HepG2 (cell line): Measurements from ENCODE around the gene TSPYL2. TPM values are rescaled to one million over a fixed set of nuclear protein-coding genes. Genes with fewer than 3 reads are reported as not detected.

Experiments
- ATAC-seq: fragments of 200-7000 bp; cut with Tn5 transposase; 3 replicates; pipeline ENCODE4 v1.9.1; 2020; ENCODE audit warnings: mild to moderate bottlenecking, moderate library complexity
- BruUV-seq: library from RNA; stranded (reverse); fragments of 400-500 nt; replicated peaks from 2 replicates; lab custom pipeline; 2021; lab: Mats Ljungman, UMichigan
- CTCF ChIA-PET: fragments of 300-600 bp; formaldehyde crosslinking; extraction: SDS; loops from one replicate; lab custom pipeline; 2021; ENCODE audit warnings: low total read pairs, inconsistent platforms, low intra/inter-chr PET ratio; lab: Yijun Ruan, JAX
- POLR2A ChIA-PET: fragments of 350-600 bp; sonication (Branson Sonifier 250); formaldehyde crosslinking; loops from one replicate; lab custom pipeline; 2020; ENCODE audit warnings: antibody characterized with exemption, inconsistent platforms; lab: Yijun Ruan, JAX
- DNase-seq: peaks from one replicate; pipeline ENCODE4 v3.0.0-alpha.2; 2015; ENCODE audit warnings: low spot score
- FAIRE-seq: peaks from 3 replicates; lab custom pipeline; 2011; peaks lifted over from hg19 to GRCh38; lab: Jason Lieb, UNC
- H2AFZ ChIP-seq: one replicate; pipeline ENCODE4 v1.6.1; 2011; ENCODE audit warnings: low read length, inconsistent platforms
- H3K27ac ChIP-seq: fragments of 300-600 bp; 3 replicates; pipeline ENCODE4 v1.8.0; 2011; ENCODE audit warnings: mixed run types, mild to moderate bottlenecking, mixed read lengths, low read length, inconsistent platforms; ENCODE audit not compliant: insufficient read depth; ENCODE audit errors: extremely low read length
- H3K27me3 ChIP-seq, 2 experiments: fragments of 200-600 bp in 1 of 2; 2 replicates in 1 of 2; 3 replicates in 1 of 2; pipeline versions ENCODE4 v1.6.0 to v1.8.0; 2011; ENCODE audit warnings: low read length in 2 of 2, mild to moderate bottlenecking in 2 of 2, moderate library complexity in 2 of 2, inconsistent platforms in 1 of 2; ENCODE audit not compliant: insufficient read depth in 2 of 2, control insufficient read depth in 1 of 2
- H3K36me3 ChIP-seq, 2 experiments: fragments of 200-600 bp in 1 of 2; replicated peaks in 1 of 2; 2 replicates in 1 of 2; 3 replicates in 1 of 2; pipeline versions ENCODE4 v1.5.1 to v1.8.0; 2011; ENCODE audit warnings: low read length in 2 of 2, inconsistent platforms in 1 of 2; ENCODE audit not compliant: insufficient read depth in 2 of 2, control insufficient read depth in 1 of 2
- H3K4me1 ChIP-seq: 2 replicates; pipeline ENCODE4 v1.5.1; 2012; ENCODE audit warnings: low read length, inconsistent platforms; ENCODE audit not compliant: insufficient read depth
- H3K4me2 ChIP-seq: 2 replicates; pipeline ENCODE4 v1.6.0; 2011; ENCODE audit warnings: low read depth, low read length, inconsistent platforms
- H3K4me3 ChIP-seq, 3 experiments: fragments of 200-600 bp in 1 of 3; sonication (generic), shearing (Covaris generic) in 1 of 3; replicated peaks in 1 of 3; 2 replicates each; pipeline ENCODE4 v1.5.1; 2011 to 2016; ENCODE audit warnings: low read length in 3 of 3, inconsistent platforms in 2 of 3, low read depth in 2 of 3, mild to moderate bottlenecking in 2 of 3, control low read depth in 1 of 3, mixed read lengths in 1 of 3; ENCODE audit not compliant: insufficient read depth in 1 of 3
- H3K79me2 ChIP-seq: one replicate; pipeline ENCODE4 v1.6.1; 2011; ENCODE audit warnings: low read length, inconsistent platforms; ENCODE audit not compliant: insufficient read depth
- H3K9ac ChIP-seq: 2 replicates; pipeline ENCODE4 v1.6.0; 2011; ENCODE audit warnings: mild to moderate bottlenecking, low read depth, low read length, inconsistent platforms; ENCODE audit not compliant: insufficient read depth
- H3K9me3 ChIP-seq: 2 replicates; pipeline ENCODE4 v1.5.1; 2012; ENCODE audit warnings: mild to moderate bottlenecking, low read length
- H4K20me1 ChIP-seq: 2 replicates; pipeline ENCODE4 v1.6.0; 2011; ENCODE audit warnings: inconsistent platforms, mild to moderate bottlenecking, low read length, moderate library complexity; ENCODE audit not compliant: insufficient read depth
- FOSL1 ChIP-seq: sonication (generic); formaldehyde crosslinking; IDR thresholded peaks from 2 replicates; pipeline ENCODE4 v1.9.0; 2021; ENCODE audit warnings: missing genetic modification reagents, borderline replicate concordance
- GFI1 ChIP-seq: sonication (generic); formaldehyde crosslinking; IDR thresholded peaks from 2 replicates; pipeline ENCODE4 v1.5.0; 2020; ENCODE audit warnings: missing genetic modification reagents, mild to moderate bottlenecking, borderline replicate concordance
- HDAC6 ChIP-seq: fragments of 200-600 bp; sonication (generic); IDR thresholded peaks from 2 replicates; pipeline ENCODE4 v1.7.0; 2017; ENCODE audit warnings: mild to moderate bottlenecking, antibody characterized with exemption, low read length, low read depth
- KDM4B ChIP-seq: sonication (generic); formaldehyde crosslinking; IDR thresholded peaks from 2 replicates; pipeline ENCODE4 v1.4.0; 2020; ENCODE audit warnings: missing genetic modification reagents
- POLR2A ChIP-seq, 2 experiments: IDR thresholded peaks; 2 replicates each; pipeline ENCODE4 v1.6.1; 2011; ENCODE audit warnings: low read depth in 2 of 2, low read length in 2 of 2, mild to moderate bottlenecking in 1 of 2, moderate library complexity in 1 of 2; ENCODE audit not compliant: insufficient read depth in 1 of 2
- STAG1 ChIP-seq: sonication (generic); formaldehyde crosslinking; IDR thresholded peaks from 2 replicates; pipeline ENCODE4 v1.4.0; 2020; ENCODE audit warnings: missing genetic modification reagents
- ZMYM3 ChIP-seq: sonication (generic); formaldehyde crosslinking; IDR thresholded peaks from 2 replicates; pipeline ENCODE4 v1.5.1; 2020; ENCODE audit warnings: mild to moderate bottlenecking, missing genetic modification reagents
- ZNF605 ChIP-seq: sonication (generic); formaldehyde crosslinking; IDR thresholded peaks from 2 replicates; pipeline ENCODE4 v1.8.0; 2022; ENCODE audit warnings: mild to moderate bottlenecking, missing genetic modification reagents
- ZNF660 ChIP-seq: sonication (generic); formaldehyde crosslinking; IDR thresholded peaks from 2 replicates; pipeline ENCODE4 v1.5.1; 2020; ENCODE audit warnings: mild to moderate bottlenecking, low read depth, missing genetic modification reagents, borderline replicate concordance
- ZNF747 ChIP-seq: sonication (generic); formaldehyde crosslinking; IDR thresholded peaks from 2 replicates; pipeline ENCODE4 v1.8.1; 2023; ENCODE audit warnings: missing genetic modification reagents, mild to moderate bottlenecking, borderline replicate concordance
- ZSCAN31 ChIP-seq: sonication (generic); formaldehyde crosslinking; IDR thresholded peaks from 2 replicates; pipeline ENCODE4 v1.5.0; 2020; ENCODE audit warnings: low read depth, mild to moderate bottlenecking, missing genetic modification reagents
- WGBS: methylation state at CpG from one replicate; pipeline ENCODE4 v1.1.6; 2017; ENCODE audit warnings: low lambda C conversion rate; 5-methylcytosine and 5-hydroxymethylcytosine counted together
- in situ Hi-C: cut with HindIII; loops from 2 replicates; pipeline ENCODE4 v1.10.0; 2017; ENCODE audit warnings: low pct_unique_long_range_greater_than_20kb; ENCODE audit not compliant: extremely low pct_ligation_motif_present
- intact Hi-C: fragments of 100-400 bp; cut with micrococcal nuclease; formaldehyde crosslinking; loops from one replicate; pipeline ENCODE4 v1.10.0; 2022; ENCODE audit not compliant: unreplicated experiment
- polyA plus RNA-seq, 8 experiments: library from polyadenylated mRNA; depleted of rRNA in 3 of 8; stranded (reverse) in 7 of 8; unstranded in 1 of 8; fragments of >200 nt; fragmentation: Illumina TruSeq in 4 of 8; extraction: Trizol in 4 of 8; gene quantifications; 2 replicates each; pipeline versions ENCODE4 v1.2.1 to v1.2.3, GENCODE V29; 2011 to 2016; ENCODE audit warnings: low read depth in 4 of 8, missing spikeins in 1 of 8, mixed read lengths in 1 of 8; ENCODE audit not compliant: insufficient read depth in 1 of 8
- total RNA-seq, 5 experiments: library from RNA; depleted of rRNA; stranded (reverse); fragments of >200 nt; fragmentation: Illumina TruSeq; extraction: Trizol; gene quantifications; 2 replicates each; pipeline ENCODE4 v1.2.3, GENCODE V29; 2016; ENCODE audit warnings: low read depth in 1 of 5
- TF ChIP-seq, protein P1 (sequence below): sonication (generic); formaldehyde crosslinking; IDR thresholded peaks from 2 replicates; pipeline ENCODE4 v1.5.0; 2020; ENCODE audit warnings: mild to moderate bottlenecking, missing genetic modification reagents
- TF ChIP-seq, protein P2 (sequence below): sonication (generic); formaldehyde crosslinking; IDR thresholded peaks from 2 replicates; pipeline ENCODE4 v1.8.1; 2023; ENCODE audit warnings: mild to moderate bottlenecking, missing genetic modification reagents
- TF ChIP-seq, protein P3 (sequence below): sonication (generic); formaldehyde crosslinking; IDR thresholded peaks from 2 replicates; pipeline ENCODE4 v1.5.0; 2020; ENCODE audit warnings: missing genetic modification reagents
- TF ChIP-seq, protein P4 (sequence below): sonication (generic); formaldehyde crosslinking; IDR thresholded peaks from 2 replicates; pipeline ENCODE4 v1.4.0; 2020; ENCODE audit warnings: missing genetic modification reagents

TSPYL2 gene
- total and polyA plus RNA-seq, 2 of the 13 experiments (the other 11 are each of a cell fraction or from before 2014, with no cell fraction given): 10.1 to 15.5 TPM

DNA sequence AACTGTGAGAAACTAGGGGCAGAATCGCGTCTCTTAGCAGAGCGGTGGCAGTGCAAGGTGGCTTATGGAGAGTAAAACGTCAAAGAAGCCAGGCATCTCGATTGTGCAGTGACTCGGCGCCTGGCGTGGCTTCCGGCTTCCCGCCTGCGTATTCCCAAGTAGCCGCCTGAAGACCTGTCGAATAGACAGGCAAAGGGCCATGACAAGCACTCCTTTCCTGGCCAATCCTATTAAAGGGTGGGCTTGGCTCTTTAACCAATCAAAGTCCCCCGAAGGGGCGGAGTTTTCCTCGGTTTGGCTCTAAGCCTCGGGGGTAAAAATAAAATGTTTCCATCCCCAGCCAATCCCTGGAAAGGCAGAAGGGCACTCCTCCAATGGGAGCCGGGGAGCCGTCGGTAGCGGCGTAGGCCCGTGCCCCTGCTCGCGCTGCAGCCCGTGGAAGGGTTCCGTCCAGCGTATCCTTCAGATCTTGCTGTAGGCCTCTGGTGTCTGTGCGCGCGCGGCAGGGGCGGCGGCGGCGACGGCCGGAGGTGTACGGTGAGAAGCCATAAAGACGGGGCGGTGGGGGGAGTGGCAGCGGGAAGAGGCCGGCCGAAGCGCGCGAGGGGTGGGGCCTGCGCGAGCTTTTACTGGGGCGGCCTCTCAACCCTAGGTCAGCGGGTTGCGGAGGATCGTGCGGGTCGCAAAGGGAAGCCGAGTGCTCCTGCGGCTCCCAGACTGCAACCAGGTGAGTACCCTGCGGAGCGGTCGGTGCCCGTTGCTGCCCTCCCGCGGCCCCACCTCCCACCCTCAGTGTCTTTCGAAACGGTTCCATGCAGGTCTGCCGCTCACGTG, 11.8 kb downstream of the TSPYL2 start, which contains the start of gene KANTR:
KANTR (plus strand) TSS at position 395 of the 834 bp plus-strand sequence. CDS start 30,131 bp downstream, outside the sequence.
- no TSS peak for BruUV-seq
- Histone ChIP-seq H3K4me2 (peak within 1 kb of the TSS; percentile 82), H3K79me2 (peaks cover 10% of the 10 kb centered on the region), H3K4me1 (0 out of 2 replicates have a peak, but pooled peaks cover 5% of the 10 kb centered on the region), H3K9me3 (no peaks in the 10 kb centered on the region), H3K4me3 (peak within 1 kb of the TSS; percentile 64 to 80 (median 79)), H3K27ac (peak within 1 kb of the TSS; percentile 90), H4K20me1 (no peaks in the 10 kb centered on the region), H2AFZ (no peak within 1 kb of the TSS), H3K27me3 (no peaks in the 10 kb centered on the region; a peak in 1 of 5 replicates), H3K36me3 (no peaks in the 10 kb centered on the region), H3K9ac (peak within 1 kb of the TSS; percentile 76)
- no CpG with 5 or more reads among the region's 67 CpGs for WGBS
- ATAC-seq (peak; percentile 93), DNase-seq (peak; percentile 94), FAIRE-seq (peak; percentile 99)
- POLR2A ChIA-PET: interaction anchor here (1.6 kb wide), 1 partner anchor 12 kb away, joined by 5 read pairs; the partner anchor contains the start of gene TSPYL2
- intact Hi-C loops (loop anchor here (1.0 kb wide), 2 partner anchors 14 to 23 kb away; no protein-coding TSS in a partner anchor), in situ Hi-C loops (no loop called here)
- CTCF ChIA-PET: interaction anchor here (1.6 kb wide), 1 partner anchor 23 kb away, joined by 10 read pairs; no protein-coding TSS in a partner anchor
- TF ChIP-seq ZNF747 (no peak), ZMYM3 (no peak), KDM4B (CRISPR knock-in tag) (no peak), POLR2A (IDR thresholded peaks at IDR 0.05; ENCODE audit: insufficient read depth in 1 of 2, low read depth in 2 of 2, low read length in 2 of 2) (peak; percentile 43 to 47), ZSCAN31 (CRISPR knock-in tag) (no peak), HDAC6 (no peak), GFI1 (CRISPR knock-in tag) (no peak), ZNF660 (CRISPR knock-in tag) (no peak), ZNF605 (peak; percentile 70), STAG1 (CRISPR knock-in tag) (no peak), FOSL1 (no peak)
- TF ChIP-seq, protein P1, sequence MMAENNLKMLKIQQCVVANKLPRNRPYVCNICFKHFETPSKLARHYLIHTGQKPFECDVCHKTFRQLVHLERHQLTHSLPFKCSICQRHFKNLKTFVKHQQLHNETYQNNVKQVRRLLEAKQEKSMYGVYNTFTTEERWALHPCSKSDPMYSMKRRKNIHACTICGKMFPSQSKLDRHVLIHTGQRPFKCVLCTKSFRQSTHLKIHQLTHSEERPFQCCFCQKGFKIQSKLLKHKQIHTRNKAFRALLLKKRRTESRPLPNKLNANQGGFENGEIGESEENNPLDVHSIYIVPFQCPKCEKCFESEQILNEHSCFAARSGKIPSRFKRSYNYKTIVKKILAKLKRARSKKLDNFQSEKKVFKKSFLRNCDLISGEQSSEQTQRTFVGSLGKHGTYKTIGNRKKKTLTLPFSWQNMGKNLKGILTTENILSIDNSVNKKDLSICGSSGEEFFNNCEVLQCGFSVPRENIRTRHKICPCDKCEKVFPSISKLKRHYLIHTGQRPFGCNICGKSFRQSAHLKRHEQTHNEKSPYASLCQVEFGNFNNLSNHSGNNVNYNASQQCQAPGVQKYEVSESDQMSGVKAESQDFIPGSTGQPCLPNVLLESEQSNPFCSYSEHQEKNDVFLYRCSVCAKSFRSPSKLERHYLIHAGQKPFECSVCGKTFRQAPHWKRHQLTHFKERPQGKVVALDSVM (CRISPR knock-in tag): no peak
- TF ChIP-seq, protein P2, sequence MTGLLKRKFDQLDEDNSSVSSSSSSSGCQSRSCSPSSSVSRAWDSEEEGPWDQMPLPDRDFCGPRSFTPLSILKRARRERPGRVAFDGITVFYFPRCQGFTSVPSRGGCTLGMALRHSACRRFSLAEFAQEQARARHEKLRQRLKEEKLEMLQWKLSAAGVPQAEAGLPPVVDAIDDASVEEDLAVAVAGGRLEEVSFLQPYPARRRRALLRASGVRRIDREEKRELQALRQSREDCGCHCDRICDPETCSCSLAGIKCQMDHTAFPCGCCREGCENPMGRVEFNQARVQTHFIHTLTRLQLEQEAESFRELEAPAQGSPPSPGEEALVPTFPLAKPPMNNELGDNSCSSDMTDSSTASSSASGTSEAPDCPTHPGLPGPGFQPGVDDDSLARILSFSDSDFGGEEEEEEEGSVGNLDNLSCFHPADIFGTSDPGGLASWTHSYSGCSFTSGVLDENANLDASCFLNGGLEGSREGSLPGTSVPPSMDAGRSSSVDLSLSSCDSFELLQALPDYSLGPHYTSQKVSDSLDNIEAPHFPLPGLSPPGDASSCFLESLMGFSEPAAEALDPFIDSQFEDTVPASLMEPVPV (CRISPR knock-in tag): 0 out of 2 replicates have a peak, but pooled peaks have one; percentile 50
- TF ChIP-seq, protein P3, sequence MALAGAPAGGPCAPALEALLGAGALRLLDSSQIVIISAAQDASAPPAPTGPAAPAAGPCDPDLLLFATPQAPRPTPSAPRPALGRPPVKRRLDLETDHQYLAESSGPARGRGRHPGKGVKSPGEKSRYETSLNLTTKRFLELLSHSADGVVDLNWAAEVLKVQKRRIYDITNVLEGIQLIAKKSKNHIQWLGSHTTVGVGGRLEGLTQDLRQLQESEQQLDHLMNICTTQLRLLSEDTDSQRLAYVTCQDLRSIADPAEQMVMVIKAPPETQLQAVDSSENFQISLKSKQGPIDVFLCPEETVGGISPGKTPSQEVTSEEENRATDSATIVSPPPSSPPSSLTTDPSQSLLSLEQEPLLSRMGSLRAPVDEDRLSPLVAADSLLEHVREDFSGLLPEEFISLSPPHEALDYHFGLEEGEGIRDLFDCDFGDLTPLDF (CRISPR knock-in tag): 0 out of 2 replicates have a peak, but pooled peaks have one; percentile 26
- TF ChIP-seq, protein P4, sequence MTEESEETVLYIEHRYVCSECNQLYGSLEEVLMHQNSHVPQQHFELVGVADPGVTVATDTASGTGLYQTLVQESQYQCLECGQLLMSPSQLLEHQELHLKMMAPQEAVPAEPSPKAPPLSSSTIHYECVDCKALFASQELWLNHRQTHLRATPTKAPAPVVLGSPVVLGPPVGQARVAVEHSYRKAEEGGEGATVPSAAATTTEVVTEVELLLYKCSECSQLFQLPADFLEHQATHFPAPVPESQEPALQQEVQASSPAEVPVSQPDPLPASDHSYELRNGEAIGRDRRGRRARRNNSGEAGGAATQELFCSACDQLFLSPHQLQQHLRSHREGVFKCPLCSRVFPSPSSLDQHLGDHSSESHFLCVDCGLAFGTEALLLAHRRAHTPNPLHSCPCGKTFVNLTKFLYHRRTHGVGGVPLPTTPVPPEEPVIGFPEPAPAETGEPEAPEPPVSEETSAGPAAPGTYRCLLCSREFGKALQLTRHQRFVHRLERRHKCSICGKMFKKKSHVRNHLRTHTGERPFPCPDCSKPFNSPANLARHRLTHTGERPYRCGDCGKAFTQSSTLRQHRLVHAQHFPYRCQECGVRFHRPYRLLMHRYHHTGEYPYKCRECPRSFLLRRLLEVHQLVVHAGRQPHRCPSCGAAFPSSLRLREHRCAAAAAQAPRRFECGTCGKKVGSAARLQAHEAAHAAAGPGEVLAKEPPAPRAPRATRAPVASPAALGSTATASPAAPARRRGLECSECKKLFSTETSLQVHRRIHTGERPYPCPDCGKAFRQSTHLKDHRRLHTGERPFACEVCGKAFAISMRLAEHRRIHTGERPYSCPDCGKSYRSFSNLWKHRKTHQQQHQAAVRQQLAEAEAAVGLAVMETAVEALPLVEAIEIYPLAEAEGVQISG (CRISPR knock-in tag): no peak
